ENCODE results near the gene MYEOV.

GRCh38 chr11:69269388-69269787 lies 24.6 kb upstream of the MYEOV start:
- TF ChIP-seq ZNF423 (tag by site-specific recombination; IDR thresholded peaks at IDR 0.05) (no peak), YY1 (tag by site-specific recombination; IDR thresholded peaks at IDR 0.05) (no peak), ZNF670 (tag by site-specific recombination; IDR thresholded peaks at IDR 0.05; ENCODE audit: low read depth) (no peak), ZNF184 (tag by site-specific recombination; IDR thresholded peaks at IDR 0.05) (no peak), ZNF449 (tag by site-specific recombination; IDR thresholded peaks at IDR 0.05) (no peak), CTCF (tag by site-specific recombination; IDR thresholded peaks at IDR 0.05) (no peak), ZNF580 (tag by site-specific recombination; IDR thresholded peaks at IDR 0.05) (no peak), PBX3 (CRISPR knock-in tag; IDR thresholded peaks at IDR 0.05) (no peak), ZNF785 (tag by site-specific recombination; IDR thresholded peaks at IDR 0.05) (no peak), ZNF266 (tag by site-specific recombination; IDR thresholded peaks at IDR 0.05; ENCODE audit: low read depth) (no peak), PATZ1 (tag by site-specific recombination; IDR thresholded peaks at IDR 0.05) (no peak), ZBTB26 (tag by site-specific recombination; optimal IDR thresholded peaks at IDR 0.05) (no peak), INSM2 (tag by site-specific recombination; IDR thresholded peaks at IDR 0.05) (no peak), ZNF433 (tag by site-specific recombination; IDR thresholded peaks at IDR 0.05; ENCODE audit: low read depth) (no peak)

All from HEK293 (cell line).